Liver (tissue), 9 donors: ENCODE measurements around the gene CBX2. TPM values are rescaled to one million over a fixed set of nuclear protein-coding genes. Genes with fewer than 3 reads are reported as not detected.

Experiments
- DNase-seq: peaks from one replicate; pipeline ENCODE4 v3.0.0-alpha.2; 2017; ENCODE audit warnings: low spot score
- H3K27ac ChIP-seq, 2 donors: one replicate each; pipeline ENCODE4 v1.7.0; 2013; ENCODE audit warnings: inconsistent platforms in 2 of 2, low read length in 2 of 2, control low read depth in 1 of 2, low read depth in 1 of 2, mild to moderate bottlenecking in 1 of 2
- H3K27me3 ChIP-seq, 4 donors: one replicate each; pipeline versions ENCODE4 v1.6.1 to v1.7.0; 2013; ENCODE audit warnings: low read length in 3 of 4, inconsistent platforms in 1 of 4, mild to moderate bottlenecking in 1 of 4, moderate library complexity in 1 of 4; ENCODE audit not compliant: control insufficient read depth in 4 of 4, insufficient read depth in 4 of 4
- H3K36me3 ChIP-seq, 4 donors: one replicate each; pipeline versions ENCODE4 v1.6.1 to v1.7.0; 2013; ENCODE audit warnings: low read length in 3 of 4, mild to moderate bottlenecking in 3 of 4, low read depth in 1 of 4, moderate library complexity in 1 of 4; ENCODE audit not compliant: control insufficient read depth in 4 of 4, insufficient read depth in 3 of 4
- H3K4me1 ChIP-seq, 4 donors: one replicate each; pipeline versions ENCODE4 v1.6.1 to v1.7.0; 2013; ENCODE audit warnings: low read length in 3 of 4, mild to moderate bottlenecking in 3 of 4, moderate library complexity in 1 of 4; ENCODE audit not compliant: control insufficient read depth in 4 of 4, insufficient read depth in 4 of 4
- H3K4me3 ChIP-seq, 3 donors: one replicate each; pipeline versions ENCODE4 v1.6.1 to v1.7.0; 2013; ENCODE audit warnings: low read length in 3 of 3, control low read depth in 1 of 3, low read depth in 1 of 3, mild to moderate bottlenecking in 1 of 3
- H3K9ac ChIP-seq, 2 donors: one replicate each; pipeline ENCODE4 v1.7.0; 2013; ENCODE audit warnings: low read length in 2 of 2, mild to moderate bottlenecking in 2 of 2, moderate library complexity in 2 of 2, control low read depth in 1 of 2, low read depth in 1 of 2
- H3K9me3 ChIP-seq, 4 donors: one replicate each; pipeline versions ENCODE4 v1.6.1 to v1.7.0; 2013; ENCODE audit warnings: low read length in 3 of 4; ENCODE audit not compliant: control insufficient read depth in 4 of 4
- CTCF ChIP-seq: fragments of 150-350 bp; IDR thresholded peaks from 2 replicates; pipeline ENCODE4 v1.5.1; 2017; ENCODE audit warnings: improper control_type of control experiment, low read depth, low read length; ENCODE audit not compliant: missing input control
- EGR1 ChIP-seq, 2 donors: IDR thresholded peaks; 2 replicates each; pipeline ENCODE4 v1.6.1; 2016 to 2018; ENCODE audit warnings: antibody characterized with exemption in 2 of 2, low read depth in 2 of 2
- FOXA1 ChIP-seq: IDR thresholded peaks from 2 replicates; pipeline ENCODE4 v1.6.1; 2016; ENCODE audit warnings: antibody characterized with exemption
- FOXA2 ChIP-seq: IDR thresholded peaks from 2 replicates; pipeline ENCODE4 v1.6.1; 2016; ENCODE audit warnings: antibody characterized with exemption
- GABPA ChIP-seq, 2 donors: IDR thresholded peaks in 1 of 2; conservative IDR thresholded peaks in 1 of 2; 2 replicates each; pipeline ENCODE4 v1.6.1; 2016; ENCODE audit warnings: antibody characterized with exemption in 2 of 2, mild to moderate bottlenecking in 1 of 2, moderate library complexity in 1 of 2
- HNF4A ChIP-seq, 2 donors: conservative IDR thresholded peaks; 2 replicates each; pipeline ENCODE4 v1.6.1; 2016; ENCODE audit warnings: antibody characterized with exemption in 2 of 2, mild to moderate bottlenecking in 2 of 2
- HNF4G ChIP-seq: IDR thresholded peaks from 2 replicates; pipeline ENCODE4 v1.6.1; 2016; ENCODE audit warnings: antibody characterized with exemption
- JUND ChIP-seq, 2 donors: IDR thresholded peaks; 2 replicates each; pipeline ENCODE4 v1.6.1; 2016; ENCODE audit warnings: antibody characterized with exemption in 2 of 2
- NR2F2 ChIP-seq: IDR thresholded peaks from 2 replicates; pipeline ENCODE4 v1.6.1; 2016; ENCODE audit warnings: antibody characterized with exemption
- RAD21 ChIP-seq, 2 donors: IDR thresholded peaks; 2 replicates each; pipeline ENCODE4 v1.6.1; 2016; ENCODE audit warnings: antibody characterized with exemption in 2 of 2, mild to moderate bottlenecking in 2 of 2
- RXRA ChIP-seq, 2 donors: IDR thresholded peaks; 2 replicates each; pipeline ENCODE4 v1.6.1; 2017 to 2018; ENCODE audit warnings: antibody characterized with exemption in 2 of 2, mild to moderate bottlenecking in 1 of 2
- SP1 ChIP-seq: IDR thresholded peaks from 2 replicates; pipeline ENCODE4 v1.6.1; 2018; ENCODE audit warnings: antibody characterized with exemption, mild to moderate bottlenecking
- TAF1 ChIP-seq: conservative IDR thresholded peaks from 2 replicates; pipeline ENCODE4 v1.6.1; 2016; ENCODE audit warnings: antibody characterized with exemption, mild to moderate bottlenecking
- YY1 ChIP-seq: IDR thresholded peaks from 2 replicates; pipeline ENCODE4 v1.6.1; 2016; ENCODE audit warnings: antibody characterized with exemption, mild to moderate bottlenecking
- ZBTB33 ChIP-seq: IDR thresholded peaks from 2 replicates; pipeline ENCODE4 v1.6.1; 2016; ENCODE audit warnings: antibody characterized with exemption
- WGBS: extraction: QIAGEN DNeasy Blood & Tissue Kit; methylation state at CpG from one replicate; pipeline ENCODE4 v1.1.7; 2013; 5-methylcytosine and 5-hydroxymethylcytosine counted together
- polyA plus RNA-seq, 2 donors: library from polyadenylated mRNA; stranded (reverse) in 1 of 2; unstranded in 1 of 2; fragments of 200-250 nt in 1 of 2; fragments of >200 nt in 1 of 2; fragmentation: Nextera tagmentation in 1 of 2; extraction: Ambion mirVana in 1 of 2; gene quantifications; one replicate each; pipeline versions ENCODE4 v1.2.1 to v1.2.3, GENCODE V29; 2013 to 2015
- total RNA-seq, 2 donors: library from RNA; depleted of rRNA; stranded (reverse); fragments of >200 nt; gene quantifications; one replicate each; pipeline ENCODE4 v1.2.3, GENCODE V29; 2014
- TF ChIP-seq, protein P1 (sequence below): IDR thresholded peaks from 2 replicates; pipeline ENCODE4 v1.6.1; 2016; ENCODE audit warnings: antibody characterized with exemption, mild to moderate bottlenecking
- TF ChIP-seq, protein P2 (sequence below): IDR thresholded peaks from 2 replicates; pipeline ENCODE4 v1.6.1; 2016; ENCODE audit warnings: antibody characterized with exemption
- TF ChIP-seq, protein P3 (sequence below): IDR thresholded peaks from 2 replicates; pipeline ENCODE4 v1.6.1; 2016; ENCODE audit warnings: antibody characterized with exemption
- donor health status: healthy.
- donor health status: healthy.
- donor health status: healthy.
- donor health status: healthy.
- donor health status: healthy.

Gene CBX2
- total and polyA plus RNA-seq, 4 donors: 0.33 to 2.4 (median 0.53) TPM

- Histone ChIP-seq H3K9ac (no peak overlapping the region), H3K27me3 (peaks cover 0 to 4% (median 0%) of the 10 kb centered on the region in 4 donors), H3K27ac (no peak overlapping the region), H3K4me3 (no peak overlapping the region), H3K4me1 (peaks cover 0 to 4% (median under 1%) of the 10 kb centered on the region in 4 donors), H3K9me3 (no peaks in the 10 kb centered on the region), H3K36me3 (no peaks in the 10 kb centered on the region)
- TF ChIP-seq YY1 (no peak), SP1 (no peak), GABPA (IDR thresholded peaks at IDR 0.05 in 1 of 2, conservative IDR thresholded peaks at IDR 0.05 in 1 of 2) (no peak), EGR1 (IDR thresholded peaks at IDR 0.05; ENCODE audit: low read depth in 2 of 2) (no peak), FOXA1 (no peak), FOXA2 (no peak), HNF4G (no peak), ZBTB33 (no peak), CTCF (no peak), RXRA (IDR thresholded peaks at IDR 0.05) (no peak), JUND (IDR thresholded peaks at IDR 0.05) (no peak), HNF4A (conservative IDR thresholded peaks at IDR 0.05) (no peak), TAF1 (no peak), NR2F2 (no peak), RAD21 (IDR thresholded peaks at IDR 0.05) (no peak)
- TF ChIP-seq, protein P1, sequence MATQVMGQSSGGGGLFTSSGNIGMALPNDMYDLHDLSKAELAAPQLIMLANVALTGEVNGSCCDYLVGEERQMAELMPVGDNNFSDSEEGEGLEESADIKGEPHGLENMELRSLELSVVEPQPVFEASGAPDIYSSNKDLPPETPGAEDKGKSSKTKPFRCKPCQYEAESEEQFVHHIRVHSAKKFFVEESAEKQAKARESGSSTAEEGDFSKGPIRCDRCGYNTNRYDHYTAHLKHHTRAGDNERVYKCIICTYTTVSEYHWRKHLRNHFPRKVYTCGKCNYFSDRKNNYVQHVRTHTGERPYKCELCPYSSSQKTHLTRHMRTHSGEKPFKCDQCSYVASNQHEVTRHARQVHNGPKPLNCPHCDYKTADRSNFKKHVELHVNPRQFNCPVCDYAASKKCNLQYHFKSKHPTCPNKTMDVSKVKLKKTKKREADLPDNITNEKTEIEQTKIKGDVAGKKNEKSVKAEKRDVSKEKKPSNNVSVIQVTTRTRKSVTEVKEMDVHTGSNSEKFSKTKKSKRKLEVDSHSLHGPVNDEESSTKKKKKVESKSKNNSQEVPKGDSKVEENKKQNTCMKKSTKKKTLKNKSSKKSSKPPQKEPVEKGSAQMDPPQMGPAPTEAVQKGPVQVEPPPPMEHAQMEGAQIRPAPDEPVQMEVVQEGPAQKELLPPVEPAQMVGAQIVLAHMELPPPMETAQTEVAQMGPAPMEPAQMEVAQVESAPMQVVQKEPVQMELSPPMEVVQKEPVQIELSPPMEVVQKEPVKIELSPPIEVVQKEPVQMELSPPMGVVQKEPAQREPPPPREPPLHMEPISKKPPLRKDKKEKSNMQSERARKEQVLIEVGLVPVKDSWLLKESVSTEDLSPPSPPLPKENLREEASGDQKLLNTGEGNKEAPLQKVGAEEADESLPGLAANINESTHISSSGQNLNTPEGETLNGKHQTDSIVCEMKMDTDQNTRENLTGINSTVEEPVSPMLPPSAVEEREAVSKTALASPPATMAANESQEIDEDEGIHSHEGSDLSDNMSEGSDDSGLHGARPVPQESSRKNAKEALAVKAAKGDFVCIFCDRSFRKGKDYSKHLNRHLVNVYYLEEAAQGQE: no peak
- TF ChIP-seq, protein P2, sequence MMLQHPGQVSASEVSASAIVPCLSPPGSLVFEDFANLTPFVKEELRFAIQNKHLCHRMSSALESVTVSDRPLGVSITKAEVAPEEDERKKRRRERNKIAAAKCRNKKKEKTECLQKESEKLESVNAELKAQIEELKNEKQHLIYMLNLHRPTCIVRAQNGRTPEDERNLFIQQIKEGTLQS: no peak
- TF ChIP-seq, protein P3, sequence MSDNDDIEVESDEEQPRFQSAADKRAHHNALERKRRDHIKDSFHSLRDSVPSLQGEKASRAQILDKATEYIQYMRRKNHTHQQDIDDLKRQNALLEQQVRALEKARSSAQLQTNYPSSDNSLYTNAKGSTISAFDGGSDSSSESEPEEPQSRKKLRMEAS: no peak
- no peak for DNase-seq
- 93% methylated on average over 4 of the region's 4 CpGs for WGBS
Measured at GRCh38 chr17:79820959-79821330, 43.0 kb downstream of the CBX2 start.
